Measurements from ENCODE around the gene SPRR5.

Gene SPRR5

DNA sequence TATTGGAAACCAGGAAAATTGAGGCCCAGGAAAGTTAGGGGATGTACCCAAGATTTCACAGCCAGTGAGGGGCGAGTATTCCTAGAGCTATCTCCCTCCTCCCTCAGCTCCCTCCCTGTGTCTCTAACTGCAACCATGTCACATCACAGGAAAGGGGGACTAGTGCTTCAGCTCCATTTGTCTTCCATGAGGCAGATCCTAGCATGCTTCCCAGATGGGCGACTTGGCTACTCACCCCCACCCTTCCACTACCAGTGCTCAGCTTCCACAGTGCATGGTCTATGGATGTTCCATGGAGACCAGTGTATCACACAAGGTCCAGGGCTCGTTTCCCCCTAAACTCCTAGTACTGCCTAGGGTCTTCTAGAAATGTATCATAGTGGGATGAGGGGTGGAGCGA, 18.8 kb downstream of the SPRR5 start:
- Histone ChIP-seq H2BK5ac (ENCODE audit: low read depth, low read length, poor library complexity) (no peak overlapping the region), H3K79me2 (ENCODE audit: control insufficient read depth, insufficient read depth, low read length, poor library complexity) (no peaks in the 10 kb centered on the region), H2AFZ (ENCODE audit: insufficient read depth, low read length, poor library complexity) (no peak overlapping the region), H3K9ac (ENCODE audit: low read length) (no peak overlapping the region), H2BK12ac (ENCODE audit: low read length) (no peak overlapping the region), H3K4me3 (ENCODE audit: low read depth, low read length) (no peak overlapping the region), H3K27me3 (ENCODE audit: insufficient read depth, low read length) (no peaks in the 10 kb centered on the region), H3K36me3 (ENCODE audit: control insufficient read depth in 1 of 2, insufficient read depth in 2 of 2, low read length in 2 of 2) (no peaks in the 10 kb centered on the region), H3K23ac (ENCODE audit: low read length) (no peak overlapping the region), H2BK120ac (ENCODE audit: insufficient read depth, low read length, poor library complexity) (no peak overlapping the region), H3K27ac (ENCODE audit: low read depth, low read length) (no peak overlapping the region), H3K9me3 (ENCODE audit: insufficient read depth, low read depth, low read length) (peaks cover 2% of the 10 kb centered on the region), H3K14ac (ENCODE audit: low read length) (no peak overlapping the region), H3K4me2 (ENCODE audit: low read length) (no peak overlapping the region), H4K8ac (ENCODE audit: low read depth, low read length) (no peak overlapping the region), H4K12ac (ENCODE audit: low read depth, low read length) (no peak overlapping the region), H4K91ac (ENCODE audit: low read depth, low read length) (no peak overlapping the region), H2AK5ac (ENCODE audit: low read length) (no peak overlapping the region), H3K79me1 (ENCODE audit: low read length) (no peaks in the 10 kb centered on the region), H3K4me1 (ENCODE audit: control insufficient read depth in 1 of 2, insufficient read depth in 2 of 2, low read length in 2 of 2) (no peaks in the 10 kb centered on the region), H3K4ac (ENCODE audit: low read depth, low read length) (no peak overlapping the region), H3K18ac (ENCODE audit: low read length) (no peak overlapping the region)
- no peak for DNase-seq
- no CpG with 5 or more reads among the region's 4 CpGs for WGBS (ENCODE audit: extremely low coverage, insufficient coverage, insufficient read length)

DNA sequence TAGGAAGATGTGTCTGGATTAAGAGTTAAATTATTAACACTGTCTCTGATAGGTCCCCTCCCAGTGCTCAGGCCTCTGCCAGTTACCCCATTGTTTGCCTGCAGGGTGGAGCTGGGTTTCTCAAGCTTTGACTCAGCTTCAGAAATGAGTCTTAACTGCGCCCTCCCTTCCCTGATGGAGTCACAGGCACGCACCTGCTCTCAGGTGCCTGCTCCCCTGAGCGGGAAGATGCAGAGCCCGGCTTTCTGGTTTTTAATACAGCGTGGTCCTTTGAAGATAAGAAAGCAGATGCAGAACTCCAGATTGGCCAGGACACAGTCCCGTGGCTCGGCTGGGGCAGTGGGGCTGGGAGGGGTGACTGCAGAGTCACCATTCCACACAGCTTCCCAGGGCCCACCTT, 20.2 kb downstream of the SPRR5 start:
- Histone ChIP-seq H2AFZ (ENCODE audit: insufficient read depth, low read length, poor library complexity) (no peak overlapping the region), H3K4me3 (ENCODE audit: low read depth, low read length) (no peak overlapping the region), H3K4me2 (ENCODE audit: low read length) (no peak overlapping the region), H3K79me2 (ENCODE audit: control insufficient read depth, insufficient read depth, low read length, poor library complexity) (no peaks in the 10 kb centered on the region), H2BK120ac (ENCODE audit: insufficient read depth, low read length, poor library complexity) (no peak overlapping the region), H4K91ac (ENCODE audit: low read depth, low read length) (no peak overlapping the region), H3K18ac (ENCODE audit: low read length) (no peak overlapping the region), H3K9me3 (ENCODE audit: insufficient read depth, low read depth, low read length) (peaks cover 4% of the 10 kb centered on the region), H4K12ac (ENCODE audit: low read depth, low read length) (no peak overlapping the region), H3K4ac (ENCODE audit: low read depth, low read length) (no peak overlapping the region), H3K79me1 (ENCODE audit: low read length) (no peaks in the 10 kb centered on the region), H3K9ac (ENCODE audit: low read length) (no peak overlapping the region), H2BK12ac (ENCODE audit: low read length) (no peak overlapping the region), H3K23ac (ENCODE audit: low read length) (no peak overlapping the region), H2BK5ac (ENCODE audit: low read depth, low read length, poor library complexity) (no peak overlapping the region), H3K14ac (ENCODE audit: low read length) (no peak overlapping the region), H2AK5ac (ENCODE audit: low read length) (no peak overlapping the region), H3K4me1 (ENCODE audit: control insufficient read depth in 1 of 2, insufficient read depth in 2 of 2, low read length in 2 of 2) (no peaks in the 10 kb centered on the region), H3K36me3 (ENCODE audit: control insufficient read depth in 1 of 2, insufficient read depth in 2 of 2, low read length in 2 of 2) (no peaks in the 10 kb centered on the region), H4K8ac (ENCODE audit: low read depth, low read length) (no peak overlapping the region), H3K27me3 (ENCODE audit: insufficient read depth, low read length) (no peaks in the 10 kb centered on the region), H3K27ac (ENCODE audit: low read depth, low read length) (no peak overlapping the region)
- no CpG with 5 or more reads among the region's 7 CpGs for WGBS (ENCODE audit: extremely low coverage, insufficient coverage, insufficient read length)
- DNase-seq: no peak

DNA sequence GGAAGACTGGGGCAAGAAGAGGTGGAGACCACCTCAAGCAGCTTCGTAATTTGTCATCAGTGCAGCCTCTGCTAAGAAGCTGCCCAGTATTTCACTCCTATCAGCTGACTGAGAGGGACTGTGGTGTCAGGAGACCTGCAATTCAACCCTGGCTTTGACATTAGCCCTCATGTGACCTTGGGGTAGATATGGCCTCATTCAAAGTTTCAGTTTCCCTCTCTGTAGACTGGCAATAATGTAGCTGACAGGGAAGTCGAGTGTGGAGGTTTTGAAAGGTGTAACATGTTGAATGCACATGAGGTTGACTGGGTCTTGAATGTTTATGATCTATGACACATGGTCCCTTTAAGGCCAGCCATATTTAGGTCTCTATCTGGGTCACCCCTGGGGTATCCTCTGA, 21.2 kb downstream of the SPRR5 start:
- H3K27me3 ChIP-seq (ENCODE audit: insufficient read depth, low read length): no peaks in the 10 kb centered on the region
- H3K14ac ChIP-seq (ENCODE audit: low read length): no peak overlapping the region
- no peak for DNase-seq
- H2BK120ac ChIP-seq (ENCODE audit: insufficient read depth, low read length, poor library complexity): no peak overlapping the region
- H3K4me1 ChIP-seq (ENCODE audit: control insufficient read depth in 1 of 2, insufficient read depth in 2 of 2, low read length in 2 of 2): no peaks in the 10 kb centered on the region
- H3K18ac ChIP-seq (ENCODE audit: low read length): no peak overlapping the region
- no peaks in the 10 kb centered on the region for H3K36me3 ChIP-seq (ENCODE audit: control insufficient read depth in 1 of 2, insufficient read depth in 2 of 2, low read length in 2 of 2)
- H2BK12ac ChIP-seq (ENCODE audit: low read length): no peak overlapping the region
- H2BK5ac ChIP-seq (ENCODE audit: low read depth, low read length, poor library complexity): no peak overlapping the region
- H3K4me2 ChIP-seq (ENCODE audit: low read length): no peak overlapping the region
- H2AFZ ChIP-seq (ENCODE audit: insufficient read depth, low read length, poor library complexity): no peak overlapping the region
- peaks cover 4% of the 10 kb centered on the region for H3K9me3 ChIP-seq (ENCODE audit: insufficient read depth, low read depth, low read length)
- H4K8ac ChIP-seq (ENCODE audit: low read depth, low read length): no peak overlapping the region
- no CpG with 5 or more reads among the region's 2 CpGs for WGBS (ENCODE audit: extremely low coverage, insufficient coverage, insufficient read length)
- no peak overlapping the region for H2AK5ac ChIP-seq (ENCODE audit: low read length)
- H4K91ac ChIP-seq (ENCODE audit: low read depth, low read length): no peak overlapping the region
- H3K4me3 ChIP-seq (ENCODE audit: low read depth, low read length): no peak overlapping the region
- no peak overlapping the region for H3K4ac ChIP-seq (ENCODE audit: low read depth, low read length)
- H3K79me2 ChIP-seq (ENCODE audit: control insufficient read depth, insufficient read depth, low read length, poor library complexity): no peaks in the 10 kb centered on the region
- H3K27ac ChIP-seq (ENCODE audit: low read depth, low read length): no peak overlapping the region
- H4K12ac ChIP-seq (ENCODE audit: low read depth, low read length): no peak overlapping the region
- H3K23ac ChIP-seq (ENCODE audit: low read length): no peak overlapping the region
- H3K9ac ChIP-seq (ENCODE audit: low read length): no peak overlapping the region
- H3K79me1 ChIP-seq (ENCODE audit: low read length): no peaks in the 10 kb centered on the region

DNA sequence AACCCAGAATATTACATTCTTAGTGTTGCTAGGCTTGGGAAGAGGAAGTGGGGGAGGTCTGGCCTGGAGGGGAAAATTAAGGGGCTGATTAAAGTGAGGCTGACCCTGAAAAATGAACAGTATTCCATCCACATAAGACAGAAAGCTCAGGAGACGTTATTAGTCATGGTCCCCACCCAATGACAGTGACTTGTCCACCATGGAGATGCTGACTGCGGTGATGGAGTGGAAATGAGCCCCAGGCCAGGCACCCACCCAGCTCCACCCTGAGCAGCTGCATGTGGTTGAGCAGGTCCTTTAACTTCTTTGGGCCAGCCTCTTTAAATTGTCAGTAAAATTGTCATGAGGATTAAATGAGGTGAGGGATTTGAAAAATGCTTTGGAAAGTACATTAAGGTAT, 22.0 kb downstream of the SPRR5 start:
- Histone ChIP-seq H3K18ac (ENCODE audit: low read length) (no peak overlapping the region), H2BK5ac (ENCODE audit: low read depth, low read length, poor library complexity) (no peak overlapping the region), H3K27ac (ENCODE audit: low read depth, low read length) (no peak overlapping the region), H3K79me2 (ENCODE audit: control insufficient read depth, insufficient read depth, low read length, poor library complexity) (no peaks in the 10 kb centered on the region), H4K12ac (ENCODE audit: low read depth, low read length) (no peak overlapping the region), H2AK5ac (ENCODE audit: low read length) (no peak overlapping the region), H4K91ac (ENCODE audit: low read depth, low read length) (no peak overlapping the region), H3K27me3 (ENCODE audit: insufficient read depth, low read length) (no peaks in the 10 kb centered on the region), H3K9me3 (ENCODE audit: insufficient read depth, low read depth, low read length) (peaks cover 4% of the 10 kb centered on the region), H2BK120ac (ENCODE audit: insufficient read depth, low read length, poor library complexity) (no peak overlapping the region), H3K4me2 (ENCODE audit: low read length) (no peak overlapping the region), H3K23ac (ENCODE audit: low read length) (no peak overlapping the region), H3K14ac (ENCODE audit: low read length) (no peak overlapping the region), H2AFZ (ENCODE audit: insufficient read depth, low read length, poor library complexity) (no peak overlapping the region), H3K4ac (ENCODE audit: low read depth, low read length) (no peak overlapping the region), H3K36me3 (ENCODE audit: control insufficient read depth in 1 of 2, insufficient read depth in 2 of 2, low read length in 2 of 2) (no peaks in the 10 kb centered on the region), H4K8ac (ENCODE audit: low read depth, low read length) (no peak overlapping the region), H3K4me1 (ENCODE audit: control insufficient read depth in 1 of 2, insufficient read depth in 2 of 2, low read length in 2 of 2) (no peaks in the 10 kb centered on the region), H3K4me3 (ENCODE audit: low read depth, low read length) (no peak overlapping the region), H2BK12ac (ENCODE audit: low read length) (no peak overlapping the region), H3K9ac (ENCODE audit: low read length) (no peak overlapping the region), H3K79me1 (ENCODE audit: low read length) (no peaks in the 10 kb centered on the region)
- DNase-seq: no peak
- no CpG with 5 or more reads among the region's 2 CpGs for WGBS (ENCODE audit: extremely low coverage, insufficient coverage, insufficient read length)

Data from trophoblast cell (in vitro differentiated cells and primary cell).